ENCODE measurements around the gene DCDC1. TPM values are rescaled to one million over a fixed set of nuclear protein-coding genes. Genes with fewer than 3 reads are reported as not detected.

Gene DCDC1
- total RNA-seq, 4 donors from 2014 or later = 0.32 TPM; not detected in 3

DNA sequence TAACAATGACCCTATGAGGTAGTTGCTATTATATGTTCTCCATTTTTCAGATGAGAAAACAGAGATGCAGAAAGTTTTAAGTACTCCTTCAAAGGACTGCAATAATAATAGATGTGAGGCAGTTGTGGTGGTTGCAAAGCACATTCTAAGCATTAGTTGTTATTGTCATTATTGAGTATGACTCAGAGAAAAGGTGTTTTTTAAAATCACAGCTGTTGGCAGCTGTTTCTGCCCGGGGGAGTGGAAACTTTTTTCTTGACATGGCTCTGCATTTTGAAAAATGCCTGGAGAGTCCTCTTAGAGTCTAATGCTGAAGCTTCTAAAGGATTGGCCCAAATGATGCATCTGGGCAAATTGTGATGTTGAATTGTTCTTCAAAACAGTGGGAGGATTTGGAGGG lies 538.9 kb downstream of the DCDC1 start:
- no peaks in the 10 kb centered on the region for H3K36me3 ChIP-seq
- intact Hi-C loops (cut with DNase I; ENCODE audit: low total_unique reads) = no loop called here
- H3K9me3 ChIP-seq = peaks cover 3 to 4% of the 10 kb centered on the region in 2 donors
- in situ Hi-C loops (cut with MboI; ENCODE audit: low pct_ligation_motif_present in 1 of 4, low pct_unique_long_range_greater_than_20kb in 1 of 4, low sequenced_read_pairs in 3 of 4) = no loop called here
- no peak for DNase-seq
- no peaks in the 10 kb centered on the region for H3K4me1 ChIP-seq
- no peak for TF ChIP-seq POLR2A (IDR thresholded peaks at IDR 0.05)
- no peak overlapping the region for H3K27ac ChIP-seq
- no peak overlapping the region for H3K4me3 ChIP-seq
- no peaks in the 10 kb centered on the region for H3K27me3 ChIP-seq
- 28 to 71% methylated on average over 1 of the region's 1 CpG for WGBS, 2 donors (ENCODE audit: low coverage in 1 of 2)

DNA sequence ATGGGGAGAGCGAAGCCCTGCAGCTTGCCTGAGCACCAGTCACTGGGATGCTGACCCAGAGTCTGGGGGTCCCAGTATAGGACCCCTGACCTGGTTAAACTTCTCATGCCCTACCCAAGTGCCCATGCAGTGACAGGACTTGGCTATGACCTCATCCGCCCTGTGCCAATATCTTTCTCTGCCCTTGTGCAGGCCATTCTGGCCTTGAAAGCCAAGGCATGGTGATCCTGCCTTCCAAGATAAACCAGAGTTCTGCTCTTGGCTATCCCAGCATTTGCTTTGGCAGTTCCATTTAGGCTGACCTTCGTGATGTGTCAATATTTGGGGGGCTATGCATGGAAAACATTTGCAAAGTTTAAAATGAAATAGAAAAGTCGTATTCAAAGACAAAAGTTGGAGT lies 542.6 kb downstream of the DCDC1 start:
- intact Hi-C loops (cut with DNase I; ENCODE audit: low total_unique reads) = no loop called here

GRCh38 chr11:30825723-30826122 lies 543.8 kb downstream of the DCDC1 start:
- no peak for DNase-seq
- in situ Hi-C loops (cut with MboI; ENCODE audit: low pct_ligation_motif_present in 1 of 4, low pct_unique_long_range_greater_than_20kb in 1 of 4, low sequenced_read_pairs in 3 of 4) = no loop called here
- 67% methylated on average over 3 of the region's 3 CpGs; no CpG with 5 or more reads in 1 of the 2 donors for WGBS, 2 donors (ENCODE audit: low coverage in 1 of 2)

More for the DNA sequence above, 542.6 kb downstream of the DCDC1 start:
- TF ChIP-seq, protein P1, sequence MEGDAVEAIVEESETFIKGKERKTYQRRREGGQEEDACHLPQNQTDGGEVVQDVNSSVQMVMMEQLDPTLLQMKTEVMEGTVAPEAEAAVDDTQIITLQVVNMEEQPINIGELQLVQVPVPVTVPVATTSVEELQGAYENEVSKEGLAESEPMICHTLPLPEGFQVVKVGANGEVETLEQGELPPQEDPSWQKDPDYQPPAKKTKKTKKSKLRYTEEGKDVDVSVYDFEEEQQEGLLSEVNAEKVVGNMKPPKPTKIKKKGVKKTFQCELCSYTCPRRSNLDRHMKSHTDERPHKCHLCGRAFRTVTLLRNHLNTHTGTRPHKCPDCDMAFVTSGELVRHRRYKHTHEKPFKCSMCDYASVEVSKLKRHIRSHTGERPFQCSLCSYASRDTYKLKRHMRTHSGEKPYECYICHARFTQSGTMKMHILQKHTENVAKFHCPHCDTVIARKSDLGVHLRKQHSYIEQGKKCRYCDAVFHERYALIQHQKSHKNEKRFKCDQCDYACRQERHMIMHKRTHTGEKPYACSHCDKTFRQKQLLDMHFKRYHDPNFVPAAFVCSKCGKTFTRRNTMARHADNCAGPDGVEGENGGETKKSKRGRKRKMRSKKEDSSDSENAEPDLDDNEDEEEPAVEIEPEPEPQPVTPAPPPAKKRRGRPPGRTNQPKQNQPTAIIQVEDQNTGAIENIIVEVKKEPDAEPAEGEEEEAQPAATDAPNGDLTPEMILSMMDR (IDR thresholded peaks at IDR 0.05) = no peak
- Histone ChIP-seq H3K27ac (no peak overlapping the region), H3K36me3 (no peaks in the 10 kb centered on the region), H3K9me3 (no peaks in the 10 kb centered on the region), H3K4me1 (no peaks in the 10 kb centered on the region), H3K27me3 (no peaks in the 10 kb centered on the region), H3K4me3 (no peak overlapping the region)
- WGBS, 2 donors (ENCODE audit: low coverage in 1 of 2) = 64 to 82% methylated on average over 2 to 4 of the region's 4 CpGs
- DNase-seq = no peak
- in situ Hi-C loops (cut with MboI; ENCODE audit: low pct_ligation_motif_present in 1 of 4, low pct_unique_long_range_greater_than_20kb in 1 of 4, low sequenced_read_pairs in 3 of 4) = no loop called here

DNA sequence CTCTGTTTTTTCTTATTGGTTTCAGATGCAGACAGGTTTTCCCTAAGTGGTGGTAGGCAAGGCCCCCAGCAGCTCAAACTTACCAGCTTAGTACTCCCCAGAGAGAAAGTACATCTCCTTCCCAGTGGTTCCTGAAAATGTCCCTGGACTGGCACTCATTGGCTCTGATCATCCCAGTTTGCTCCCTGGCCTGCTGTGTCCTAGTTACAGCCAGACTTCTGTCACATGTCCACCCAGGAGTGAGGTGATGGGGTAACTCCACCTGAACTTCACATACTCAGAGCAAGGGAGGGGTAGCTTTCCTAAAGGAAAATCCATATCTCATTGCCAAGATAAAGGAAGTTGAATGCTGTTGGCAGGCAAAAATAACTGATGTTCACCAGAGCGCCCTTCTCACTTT lies 546.4 kb downstream of the DCDC1 start:
- H3K4me3 ChIP-seq = no peak overlapping the region
- no peaks in the 10 kb centered on the region for H3K4me1 ChIP-seq
- no peaks in the 10 kb centered on the region for H3K36me3 ChIP-seq
- intact Hi-C loops (cut with DNase I; ENCODE audit: low total_unique reads) (no loop called here), in situ Hi-C loops (cut with MboI; ENCODE audit: low pct_ligation_motif_present in 1 of 4, low pct_unique_long_range_greater_than_20kb in 1 of 4, low sequenced_read_pairs in 3 of 4) (no loop called here)
- WGBS, 2 donors (ENCODE audit: low coverage in 1 of 2) = 92 to 100% methylated on average over 1 of the region's 1 CpG
- no peak overlapping the region for H3K27ac ChIP-seq
- H3K27me3 ChIP-seq = no peaks in the 10 kb centered on the region
- no peak for DNase-seq
- no peaks in the 10 kb centered on the region for H3K9me3 ChIP-seq
- TF ChIP-seq POLR2AphosphoS5 (IDR thresholded peaks at IDR 0.05) (no peak), POLR2A (IDR thresholded peaks at IDR 0.05) (no peak), EP300 (IDR thresholded peaks at IDR 0.05; ENCODE audit: low read depth) (no peak)
- TF ChIP-seq, protein P1 (IDR thresholded peaks at IDR 0.05) = no peak

More at GRCh38 chr11:30825723-30826122, 543.8 kb downstream of the DCDC1 start:
- TF ChIP-seq, protein P1 (IDR thresholded peaks at IDR 0.05) = no peak
- TF ChIP-seq POLR2AphosphoS5 (IDR thresholded peaks at IDR 0.05) (no peak), POLR2A (IDR thresholded peaks at IDR 0.05) (no peak), EP300 (IDR thresholded peaks at IDR 0.05; ENCODE audit: low read depth) (no peak)
- intact Hi-C loops (cut with DNase I; ENCODE audit: low total_unique reads) = no loop called here
- H3K27me3 ChIP-seq = no peaks in the 10 kb centered on the region
- H3K4me1 ChIP-seq = no peaks in the 10 kb centered on the region
- no peaks in the 10 kb centered on the region for H3K36me3 ChIP-seq
- no peak overlapping the region for H3K27ac ChIP-seq
- H3K9me3 ChIP-seq = no peaks in the 10 kb centered on the region
- H3K4me3 ChIP-seq = no peak overlapping the region

DNA sequence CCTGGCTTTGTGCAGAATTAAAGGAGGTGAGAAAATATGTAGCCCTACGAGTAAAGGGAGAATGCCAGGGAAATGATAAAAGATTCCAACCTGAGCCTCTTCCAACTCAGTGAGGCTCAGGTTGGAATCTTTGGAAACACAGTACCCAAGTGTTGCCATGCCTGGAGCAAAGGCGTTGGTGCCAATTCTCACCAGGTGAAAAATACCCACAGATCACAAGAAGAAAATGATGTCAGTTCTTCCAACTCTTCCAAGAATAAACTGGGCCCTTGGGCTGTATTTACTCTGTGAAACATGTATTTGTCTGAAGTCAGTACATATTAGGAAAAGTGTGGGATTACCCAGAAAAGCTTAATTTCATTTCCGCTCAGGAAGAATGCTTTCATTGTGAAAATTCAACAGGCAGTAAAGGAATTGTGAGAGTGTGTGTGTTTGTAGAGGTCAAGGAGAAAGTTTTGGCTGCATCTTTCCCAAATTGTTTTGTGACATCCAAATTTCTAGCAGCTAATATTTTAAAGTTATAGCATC lies 548.0 kb downstream of the DCDC1 start:
- intact Hi-C loops (cut with DNase I; ENCODE audit: low total_unique reads) (no loop called here), in situ Hi-C loops (cut with MboI; ENCODE audit: low pct_ligation_motif_present in 1 of 4, low pct_unique_long_range_greater_than_20kb in 1 of 4, low sequenced_read_pairs in 3 of 4) (no loop called here)
- 76 to 85% methylated on average over 2 to 3 of the region's 3 CpGs for WGBS, 2 donors (ENCODE audit: low coverage in 1 of 2)
- no peaks in the 10 kb centered on the region for H3K36me3 ChIP-seq
- no peak overlapping the region for H3K27ac ChIP-seq
- no peaks in the 10 kb centered on the region for H3K9me3 ChIP-seq
- no peak overlapping the region for H3K4me3 ChIP-seq
- H3K27me3 ChIP-seq = no peaks in the 10 kb centered on the region
- TF ChIP-seq POLR2AphosphoS5 (IDR thresholded peaks at IDR 0.05) = no peak
- no peak for TF ChIP-seq EP300 (IDR thresholded peaks at IDR 0.05; ENCODE audit: low read depth)
- no peak for TF ChIP-seq POLR2A (IDR thresholded peaks at IDR 0.05)
- TF ChIP-seq, protein P1 (IDR thresholded peaks at IDR 0.05) = no peak
- no peak for DNase-seq
- no peaks in the 10 kb centered on the region for H3K4me1 ChIP-seq
